Measurements from ENCODE around the gene NCKIPSD.

Gene NCKIPSD

GRCh38 chr3:48678566-48679380 is 6.9 kb downstream of the NCKIPSD start:
- no peak for DNase-seq (ENCODE audit: low spot score)

GRCh38 chr3:48678056-48678455 is 7.7 kb downstream of the NCKIPSD start:
- DNase-seq (ENCODE audit: low spot score), result no peak

- no peak for DNase-seq (ENCODE audit: low spot score)
These were observed 11.2 kb downstream of the NCKIPSD start for GRCh38 chr3:48674505-48674904.

- no peak for DNase-seq (ENCODE audit: low spot score)
These were observed 13.2 kb downstream of the NCKIPSD start for GRCh38 chr3:48672522-48672921.

- DNase-seq (ENCODE audit: low spot score), result no peak
These were observed 20.8 kb downstream of the NCKIPSD start for GRCh38 chr3:48664929-48665328.

- no peak for DNase-seq (ENCODE audit: low spot score)
These were observed 21.4 kb downstream of the NCKIPSD start for GRCh38 chr3:48664313-48664644.

GRCh38 chr3:48663489-48664312 is 22.0 kb downstream of the NCKIPSD start:
- peak; percentile 98 for DNase-seq (ENCODE audit: low spot score)

- DNase-seq (ENCODE audit: low spot score), result peak; percentile 73
These were observed 22.8 kb downstream of the NCKIPSD start, which contains the start of gene CELSR3 for GRCh38 chr3:48662753-48663488. TSS of gene CELSR3 (minus strand) at chr3:48662886. CDS start at chr3:48662634, 252 bp downstream.

- no peak for DNase-seq (ENCODE audit: low spot score)
These were observed 23.5 kb downstream of the NCKIPSD start for GRCh38 chr3:48662145-48662752.

GRCh38 chr3:48661501-48662144 is 24.1 kb downstream of the NCKIPSD start:
- DNase-seq (ENCODE audit: low spot score), result peak; percentile 85

GRCh38 chr3:48660800-48661400 is 24.8 kb downstream of the NCKIPSD start:
- DNase-seq (ENCODE audit: low spot score), result no peak

GRCh38 chr3:48656841-48657281 is 28.9 kb downstream of the NCKIPSD start:
- no peak for DNase-seq (ENCODE audit: low spot score)

- DNase-seq (ENCODE audit: low spot score), result peak; percentile 99
These were observed 29.5 kb downstream of the NCKIPSD start for GRCh38 chr3:48656061-48656840.

GRCh38 chr3:48655606-48656005 is 30.1 kb downstream of the NCKIPSD start:
- no peak for DNase-seq (ENCODE audit: low spot score)

GRCh38 chr3:48655063-48655462 is 30.7 kb downstream of the NCKIPSD start:
- DNase-seq (ENCODE audit: low spot score), result no peak

GRCh38 chr3:48652923-48653715 is 32.6 kb downstream of the NCKIPSD start:
- no peak for DNase-seq (ENCODE audit: low spot score)

GRCh38 chr3:48651771-48652170 is 33.9 kb downstream of the NCKIPSD start:
- DNase-seq (ENCODE audit: low spot score), result no peak

- DNase-seq (ENCODE audit: low spot score), result no peak
These were observed 35.0 kb downstream of the NCKIPSD start for GRCh38 chr3:48650723-48651122.

GRCh38 chr3:48648188-48648850 is 37.4 kb downstream of the NCKIPSD start:
- DNase-seq (ENCODE audit: low spot score), result no peak
